WERI-Rb-1 (cell line): Measurements from ENCODE around the gene CUTA.
"Not testable (repeated sequence)": the region's sequence is repeated elsewhere in the genome, so short reads cannot be mapped to it uniquely, and the experiment has no call there.

ENCODE experiments used
- DNase-seq: peaks from one replicate; pipeline ENCODE4 v3.0.0-alpha.2; 2020
- H3K27ac ChIP-seq: fragments of 250-450 bp; sonication (Bioruptor Pico); 2 replicates; pipeline ENCODE4 v1.5.1; 2020; ENCODE audit warnings: mild to moderate bottlenecking, moderate library complexity
- H3K27me3 ChIP-seq: fragments of 250-450 bp; sonication (Bioruptor Pico); 2 replicates; pipeline ENCODE4 v1.5.1; 2021; ENCODE audit warnings: mild to moderate bottlenecking, low read depth, moderate library complexity; ENCODE audit not compliant: insufficient read depth, severe bottlenecking
- H3K36me3 ChIP-seq: fragments of 250-450 bp; sonication (Bioruptor Pico); 2 replicates; pipeline ENCODE4 v1.5.1; 2020; ENCODE audit warnings: mild to moderate bottlenecking, moderate library complexity
- H3K4me3 ChIP-seq: 2 replicates; pipeline ENCODE4 v1.5.1; 2011; ENCODE audit warnings: low read depth, mild to moderate bottlenecking, control low read depth, low read length
- H3K9me3 ChIP-seq: fragments of 250-450 bp; sonication (Bioruptor Pico); 2 replicates; pipeline ENCODE4 v1.5.1; 2021; ENCODE audit warnings: mild to moderate bottlenecking, moderate library complexity; ENCODE audit not compliant: severe bottlenecking
- TF ChIP-seq, protein P1 (sequence below): IDR thresholded peaks from 2 replicates; pipeline ENCODE4 v1.5.1; 2011; ENCODE audit warnings: low read depth, mild to moderate bottlenecking, control low read depth, inconsistent platforms, low read length

CUTA gene

DNA sequence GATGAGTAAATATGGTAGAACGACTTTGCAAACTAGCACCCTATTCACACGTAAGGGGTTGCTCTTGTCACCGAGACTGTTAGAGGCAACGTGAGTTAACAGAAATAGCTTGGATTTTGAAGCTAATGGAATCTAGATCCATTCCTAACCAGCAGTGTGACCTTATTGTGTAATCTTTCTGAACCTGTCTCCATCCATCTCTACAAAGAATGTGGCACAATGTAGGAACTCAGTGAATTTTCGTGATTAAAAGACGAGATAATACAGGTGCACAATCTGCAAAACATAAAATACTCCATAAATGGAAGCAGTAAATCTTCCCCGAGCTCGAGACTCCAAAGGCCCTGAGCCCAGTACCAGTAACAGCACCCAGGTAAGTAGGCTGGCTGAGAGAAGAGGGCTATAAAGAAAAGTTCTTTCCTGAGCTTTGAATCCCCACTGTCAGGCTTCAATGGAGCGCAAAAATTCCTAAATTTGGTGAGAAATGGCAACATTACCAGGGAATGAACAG is 27.1 kb downstream of the CUTA start:
- DNase-seq, result no peak
- peak overlapping the region; percentile 32 for H3K4me3 ChIP-seq
- TF ChIP-seq, protein P1, sequence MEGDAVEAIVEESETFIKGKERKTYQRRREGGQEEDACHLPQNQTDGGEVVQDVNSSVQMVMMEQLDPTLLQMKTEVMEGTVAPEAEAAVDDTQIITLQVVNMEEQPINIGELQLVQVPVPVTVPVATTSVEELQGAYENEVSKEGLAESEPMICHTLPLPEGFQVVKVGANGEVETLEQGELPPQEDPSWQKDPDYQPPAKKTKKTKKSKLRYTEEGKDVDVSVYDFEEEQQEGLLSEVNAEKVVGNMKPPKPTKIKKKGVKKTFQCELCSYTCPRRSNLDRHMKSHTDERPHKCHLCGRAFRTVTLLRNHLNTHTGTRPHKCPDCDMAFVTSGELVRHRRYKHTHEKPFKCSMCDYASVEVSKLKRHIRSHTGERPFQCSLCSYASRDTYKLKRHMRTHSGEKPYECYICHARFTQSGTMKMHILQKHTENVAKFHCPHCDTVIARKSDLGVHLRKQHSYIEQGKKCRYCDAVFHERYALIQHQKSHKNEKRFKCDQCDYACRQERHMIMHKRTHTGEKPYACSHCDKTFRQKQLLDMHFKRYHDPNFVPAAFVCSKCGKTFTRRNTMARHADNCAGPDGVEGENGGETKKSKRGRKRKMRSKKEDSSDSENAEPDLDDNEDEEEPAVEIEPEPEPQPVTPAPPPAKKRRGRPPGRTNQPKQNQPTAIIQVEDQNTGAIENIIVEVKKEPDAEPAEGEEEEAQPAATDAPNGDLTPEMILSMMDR, result no peak
- no peaks in the 10 kb centered on the region for H3K27me3 ChIP-seq
- no peaks in the 10 kb centered on the region for H3K9me3 ChIP-seq
- H3K36me3 ChIP-seq, result peaks cover 41% of the 10 kb centered on the region
- H3K27ac ChIP-seq, result peak overlapping the region; percentile 98

DNA sequence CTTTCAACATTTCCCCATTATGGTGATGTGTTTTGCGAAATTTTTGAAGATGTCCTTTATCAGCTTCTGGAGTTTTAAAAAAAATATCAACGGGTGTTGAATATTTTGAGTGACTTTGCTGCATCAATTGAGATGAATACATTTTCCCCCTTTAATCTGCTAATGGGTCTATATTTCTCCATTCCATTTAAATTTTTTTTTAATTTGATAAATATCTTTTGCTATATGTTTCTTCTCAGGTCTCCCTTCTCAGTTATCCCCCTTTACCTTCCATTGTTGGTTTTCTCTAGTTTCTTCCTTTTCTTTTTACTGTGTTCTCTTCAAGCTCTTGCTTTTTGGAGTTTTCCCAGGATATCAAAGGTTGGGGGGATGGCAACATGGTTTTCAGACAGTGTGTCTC is 27.7 kb downstream of the CUTA start:
- H3K9me3 ChIP-seq, result no peaks in the 10 kb centered on the region
- H3K27ac ChIP-seq, result peak overlapping the region; percentile 98
- H3K36me3 ChIP-seq, result peaks cover 35% of the 10 kb centered on the region
- H3K27me3 ChIP-seq, result no peaks in the 10 kb centered on the region
- DNase-seq, result no peak
- no peak overlapping the region for H3K4me3 ChIP-seq
- TF ChIP-seq, protein P1, result no peak

DNA sequence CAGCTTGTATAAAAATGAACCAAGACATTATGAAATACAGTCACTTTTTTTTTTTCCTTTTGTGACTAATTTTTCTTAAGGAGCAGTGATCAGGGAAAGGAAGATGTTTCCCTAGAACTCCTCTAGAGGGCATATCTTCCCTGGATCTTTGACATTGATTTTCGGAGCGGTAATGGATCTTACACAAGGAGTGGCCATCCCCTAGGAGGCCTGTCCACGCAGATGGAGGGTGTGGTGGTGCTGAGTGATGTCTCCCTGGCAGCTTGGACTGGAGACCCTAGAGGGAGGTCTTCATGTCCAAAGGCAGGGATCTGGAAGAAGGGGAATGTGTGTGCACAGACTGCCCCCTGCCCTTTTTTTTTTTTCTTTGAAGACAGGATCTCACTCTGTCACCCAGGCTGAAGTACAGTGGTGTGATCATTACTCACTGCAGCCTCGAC is 33.3 kb downstream of the CUTA start:
- Histone ChIP-seq H3K27me3 (no peaks in the 10 kb centered on the region), H3K9me3 (no peaks in the 10 kb centered on the region), H3K36me3 (no peaks in the 10 kb centered on the region), H3K4me3 (no peak overlapping the region), H3K27ac (no peak overlapping the region)
- TF ChIP-seq, protein P1, result peak; percentile 46
- DNase-seq, result peak; percentile 48

DNA sequence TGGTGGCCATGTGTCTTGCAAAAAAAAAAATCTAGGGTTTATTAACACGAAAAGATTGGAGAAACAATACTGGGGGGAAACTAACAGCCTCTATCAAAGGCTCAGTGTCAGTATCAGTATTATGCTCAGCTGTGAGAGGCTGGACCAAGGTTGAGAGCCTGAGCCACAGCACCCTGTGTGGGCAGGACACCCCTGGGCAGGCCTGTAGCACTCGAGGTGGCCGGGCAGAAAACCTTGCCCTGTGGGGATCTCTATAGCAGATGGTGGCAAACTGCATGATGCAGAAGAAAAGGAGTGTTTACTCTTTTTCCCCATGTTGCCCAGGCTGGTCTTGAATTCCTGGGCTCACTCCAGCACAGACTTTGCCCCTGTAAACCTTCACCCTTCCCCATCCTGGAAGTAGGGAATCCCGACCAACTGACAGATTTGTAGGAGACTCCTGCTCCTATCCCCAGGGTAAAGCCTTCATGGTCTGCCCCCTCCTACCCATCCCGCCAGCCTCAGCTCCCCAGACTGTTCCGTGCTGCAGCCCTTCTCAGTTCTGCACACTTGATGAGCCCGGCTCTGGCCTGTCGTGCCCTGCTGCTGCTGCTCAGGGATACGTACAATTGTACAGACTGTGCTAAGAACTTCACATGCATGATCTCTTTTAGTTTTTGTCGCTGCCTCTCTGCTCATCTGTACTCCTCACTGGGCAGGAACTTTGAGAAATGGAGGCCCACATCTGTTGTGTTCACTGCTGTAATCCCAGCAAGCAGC is 34.3 kb downstream of the CUTA start:
- H3K9me3 ChIP-seq, result no peaks in the 10 kb centered on the region
- TF ChIP-seq, protein P1, result no peak
- H3K36me3 ChIP-seq, result no peaks in the 10 kb centered on the region
- no peak for DNase-seq
- no peak overlapping the region for H3K4me3 ChIP-seq
- no peak overlapping the region for H3K27ac ChIP-seq
- no peaks in the 10 kb centered on the region for H3K27me3 ChIP-seq

DNA sequence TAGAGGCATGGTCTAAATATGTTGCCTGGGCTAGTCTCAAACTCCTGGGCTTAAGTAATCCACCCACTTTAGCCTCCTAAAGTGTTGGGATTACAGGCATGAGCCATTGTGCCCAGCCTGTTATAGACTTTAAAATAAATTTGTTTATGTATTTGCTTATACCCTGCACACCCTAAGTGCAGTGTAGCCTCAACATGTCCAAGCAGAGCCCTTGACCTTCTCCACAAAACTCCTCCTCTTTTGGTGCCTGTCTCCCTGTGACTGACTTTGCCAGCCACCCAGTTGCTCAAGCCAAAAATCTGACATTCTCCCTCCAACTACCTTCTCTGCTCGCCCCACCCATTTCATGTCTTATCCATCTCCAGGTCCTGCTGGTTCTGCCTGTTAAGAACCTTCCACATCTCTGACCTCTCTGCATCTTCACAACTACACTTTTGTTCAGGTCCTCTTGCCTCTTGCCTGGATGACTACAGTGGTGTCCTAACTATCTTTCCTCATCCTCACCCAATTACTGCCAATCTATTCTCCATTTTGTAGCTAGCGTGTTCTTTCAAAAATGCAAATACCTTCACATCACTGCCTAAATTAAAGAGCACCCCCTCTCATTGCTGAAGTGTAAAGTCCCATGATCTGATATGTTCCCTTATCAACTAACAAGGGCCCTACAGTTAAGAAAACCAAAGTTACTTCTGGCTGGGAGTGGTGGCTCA is 37.5 kb downstream of the CUTA start:
- TF ChIP-seq, protein P1, result no peak
- no peak overlapping the region for H3K4me3 ChIP-seq
- DNase-seq, result no peak
- no peaks in the 10 kb centered on the region for H3K27me3 ChIP-seq
- no peaks in the 10 kb centered on the region for H3K9me3 ChIP-seq
- H3K27ac ChIP-seq, result no peak overlapping the region
- H3K36me3 ChIP-seq, result no peaks in the 10 kb centered on the region

DNA sequence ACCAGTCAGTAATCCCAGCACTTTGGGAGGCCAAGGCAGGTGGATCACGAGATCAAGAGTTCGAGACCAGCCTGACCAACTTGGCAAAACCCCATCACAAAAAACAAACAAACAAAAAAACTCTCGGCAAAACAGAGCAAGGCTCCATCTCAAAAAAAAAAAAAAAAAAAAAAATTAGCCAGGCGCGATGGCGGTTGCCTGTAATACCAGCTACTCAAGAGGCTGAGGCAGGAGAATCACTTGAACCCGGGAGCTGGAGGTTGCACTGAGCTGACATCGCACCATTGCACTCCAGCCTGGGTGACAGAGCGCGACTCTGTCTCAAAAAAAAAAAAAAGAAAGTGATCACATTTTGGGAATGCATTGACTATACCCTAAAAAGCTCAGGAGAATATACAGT is 38.7 kb downstream of the CUTA start:
- H3K4me3 ChIP-seq, result not testable (repeated sequence)

More for the DNA sequence above, 38.7 kb downstream of the CUTA start:
- not testable (repeated sequence) for H3K36me3 ChIP-seq, H3K9me3 ChIP-seq, H3K27me3 ChIP-seq, DNase-seq, H3K27ac ChIP-seq
